ENCODE results near the gene NHS.
"Not testable (repeated sequence)": the region's sequence is repeated elsewhere in the genome, so short reads cannot be mapped to it uniquely, and the experiment has no call there.

NHS gene

DNA sequence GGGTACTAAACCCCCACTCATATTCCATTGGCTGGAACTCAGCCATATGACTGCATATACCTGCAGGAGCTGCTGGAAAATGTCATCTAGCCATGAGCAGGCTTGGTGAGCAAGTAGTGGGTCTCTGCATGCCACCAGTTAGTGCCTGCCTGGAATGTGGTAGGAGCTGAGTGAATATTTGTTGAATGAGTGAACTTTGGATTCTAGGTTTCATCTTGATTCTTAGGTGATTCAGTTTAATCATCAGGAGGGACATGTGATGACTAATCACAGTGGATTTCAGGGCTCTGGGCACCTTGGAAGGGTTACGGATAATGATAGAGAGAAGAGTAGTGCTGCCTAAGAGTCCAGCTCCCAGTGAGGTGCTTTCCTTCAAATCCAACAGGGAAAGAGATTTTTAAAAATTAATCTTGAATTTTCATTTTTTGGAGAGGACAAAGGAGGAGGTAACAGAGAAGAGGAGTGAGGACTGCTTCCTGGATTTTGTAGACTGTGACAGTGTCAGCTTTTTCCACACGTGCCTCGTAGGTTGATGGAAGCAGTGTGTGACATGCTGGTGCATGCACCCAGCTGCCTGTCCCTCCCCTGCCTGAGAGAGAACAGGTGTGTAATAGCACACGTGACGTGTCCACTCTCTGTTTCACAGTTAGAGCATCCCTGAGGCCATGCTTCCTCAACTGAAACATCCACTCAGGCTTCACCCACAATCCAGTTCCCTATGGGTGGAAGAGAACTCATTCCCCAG, 30.4 kb downstream of the NHS start:
- no peak for DNase-seq (ENCODE audit: low read depth)

DNA sequence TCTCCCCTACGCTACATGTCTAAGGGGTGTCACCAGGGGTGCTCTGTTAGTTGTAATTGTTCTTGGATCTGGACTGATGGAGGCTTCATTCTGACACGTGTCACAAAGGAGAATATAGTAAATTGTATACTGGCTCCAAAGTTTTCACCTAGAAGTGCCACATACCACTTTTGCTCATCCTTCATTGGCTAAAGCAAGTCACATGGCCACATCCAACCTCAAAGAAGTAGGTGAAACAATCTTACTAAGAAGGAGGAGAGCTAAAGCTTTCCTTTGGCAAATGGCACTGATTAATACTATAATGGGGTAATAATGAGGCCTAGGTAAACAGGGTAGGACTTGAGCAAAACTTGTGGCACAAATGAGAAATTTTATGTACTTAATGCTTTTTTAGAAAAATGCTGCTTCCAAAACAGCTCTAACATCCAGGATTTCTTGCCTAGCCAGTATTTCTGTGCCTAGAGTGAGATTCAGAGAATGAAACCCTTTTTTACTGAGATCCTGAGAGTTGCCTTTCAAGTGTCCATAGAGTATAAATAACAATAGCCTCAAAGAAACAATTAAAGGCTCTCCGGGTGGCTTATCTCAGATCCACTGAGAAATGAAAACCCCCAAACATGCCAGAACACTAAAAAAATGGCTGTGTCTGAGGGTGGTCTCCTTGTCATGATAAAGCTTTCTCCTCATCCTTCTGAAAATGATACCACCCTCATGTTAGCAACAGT, 34.7 kb downstream of the NHS start:
- DNase-seq (ENCODE audit: low read depth), result no peak

DNA sequence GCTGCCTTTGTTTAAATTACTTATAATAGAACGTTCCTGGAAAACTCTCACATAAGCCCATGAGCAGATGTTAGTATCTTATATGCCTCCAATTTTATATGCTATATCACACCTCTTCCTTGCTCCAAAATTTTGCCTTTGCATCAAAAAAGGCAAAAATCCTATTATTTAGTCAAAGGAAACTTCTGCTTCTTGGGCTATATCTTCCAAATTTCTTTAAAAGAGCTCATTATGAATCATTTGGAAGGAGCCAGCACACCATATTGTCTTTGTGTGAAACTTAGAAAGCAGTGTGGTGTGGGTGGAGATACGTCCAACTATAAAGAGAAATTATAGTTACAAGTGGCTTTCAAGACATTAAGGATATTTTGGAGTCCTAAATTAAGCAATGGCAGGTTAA, 35.7 kb downstream of the NHS start:
- DNase-seq (ENCODE audit: low read depth), result no peak

DNA sequence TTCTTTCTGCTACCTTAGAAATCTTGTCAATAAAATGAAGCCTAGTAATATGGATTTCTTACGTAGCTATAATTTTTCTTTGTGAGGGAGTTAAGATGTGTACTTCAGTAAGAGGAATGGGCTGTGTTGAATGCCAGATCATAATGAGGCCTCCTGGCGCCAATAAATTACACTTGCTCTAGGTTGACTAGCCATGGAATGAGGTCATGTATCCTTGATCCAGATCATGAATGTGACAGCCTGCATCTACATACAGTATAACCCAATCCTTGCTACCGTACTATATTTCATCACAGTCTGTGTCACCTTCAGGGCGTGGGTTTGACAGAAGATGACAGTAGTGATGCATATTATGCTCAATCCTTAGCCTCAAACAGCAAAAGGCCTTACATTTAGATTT, 36.2 kb downstream of the NHS start:
- DNase-seq (ENCODE audit: low read depth), result no peak

DNA sequence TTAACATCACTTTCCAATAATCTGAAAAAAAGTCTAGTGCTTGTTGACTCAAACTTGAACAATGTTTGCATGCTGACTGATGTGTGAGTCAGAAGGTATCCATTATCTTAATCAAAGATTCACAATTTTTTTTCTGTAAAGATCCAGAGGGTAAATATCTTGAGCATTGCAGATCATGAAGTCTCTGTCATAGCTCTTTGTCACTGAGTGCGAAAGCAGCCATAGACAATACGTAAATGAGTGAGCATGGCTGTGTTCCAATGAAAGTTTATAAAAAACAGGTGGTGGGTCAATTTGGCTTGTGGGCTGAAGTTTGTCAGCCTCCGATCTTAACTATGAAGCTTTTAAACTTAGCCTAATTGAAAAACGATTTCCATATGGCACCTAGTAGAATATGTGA, 37.7 kb downstream of the NHS start:
- no peak for DNase-seq (ENCODE audit: low read depth)

DNA sequence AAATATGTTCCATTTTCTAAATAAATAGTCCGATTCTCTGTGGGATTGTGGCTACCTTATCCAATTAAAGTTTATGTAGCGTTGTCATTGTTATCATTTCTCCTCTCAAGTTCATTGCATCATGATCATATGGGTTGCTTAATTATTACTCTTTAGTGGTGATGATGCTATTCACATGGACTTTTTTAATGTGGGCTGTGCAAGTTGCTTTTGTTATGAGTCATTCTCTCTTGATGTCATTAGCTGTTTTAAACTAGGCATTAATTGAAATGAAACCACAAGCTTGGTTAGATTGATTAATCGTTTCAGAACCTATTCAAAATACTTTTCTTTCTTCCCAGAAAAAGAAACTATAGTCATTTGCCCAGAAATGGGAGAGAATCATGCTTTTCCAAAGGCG, 38.2 kb downstream of the NHS start:
- no peak for DNase-seq (ENCODE audit: low read depth)

DNA sequence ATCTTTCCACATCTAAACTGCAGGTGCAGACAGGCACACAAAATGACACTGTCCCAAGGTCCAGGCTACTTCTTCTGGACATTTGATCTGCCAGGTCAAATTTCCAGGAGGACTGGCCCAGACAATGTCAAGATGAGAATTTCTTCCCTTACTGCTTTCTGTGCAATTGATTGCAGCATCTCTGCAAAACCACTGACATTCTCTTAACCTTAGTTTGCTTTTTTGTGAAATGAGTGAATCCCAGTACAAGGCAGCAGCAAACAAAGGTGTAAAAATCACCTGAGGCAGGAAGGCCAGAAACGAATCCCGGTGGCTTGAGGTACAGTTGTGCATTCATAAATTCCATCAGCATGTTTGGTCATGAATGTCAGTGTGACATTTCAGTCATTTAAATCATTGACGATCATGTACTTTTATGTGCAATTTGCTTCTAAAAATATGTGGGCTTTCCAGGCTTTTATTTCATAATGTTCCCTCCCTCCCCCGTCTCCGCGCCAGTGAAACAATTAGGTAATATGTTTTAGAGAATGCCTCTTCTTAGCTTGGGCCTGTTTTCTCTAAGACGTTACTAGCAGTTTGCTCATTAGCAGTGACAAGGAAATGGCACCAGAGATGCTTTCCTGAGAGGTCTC, 39.1 kb downstream of the NHS start:
- no peak for DNase-seq (ENCODE audit: low read depth)

DNA sequence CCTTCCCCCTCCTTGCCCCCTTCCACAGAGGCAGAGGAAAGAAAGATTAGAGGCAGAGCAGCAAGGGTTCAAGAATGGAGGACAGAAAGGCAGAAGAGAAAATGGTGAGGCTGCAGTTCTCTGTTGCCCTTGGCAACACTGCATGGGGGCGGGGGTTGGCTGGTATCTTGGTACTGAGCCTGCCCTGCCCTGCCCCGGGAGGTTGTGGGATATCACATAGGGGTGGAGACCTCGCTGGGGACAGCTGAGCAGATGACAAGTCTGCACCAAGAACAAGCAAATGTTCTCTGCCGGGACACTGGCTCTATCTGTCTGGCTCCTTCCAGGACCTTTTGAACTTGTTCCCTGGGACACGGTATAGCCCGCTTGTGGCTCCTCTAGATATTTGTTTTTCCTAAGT, 39.8 kb downstream of the NHS start:
- DNase-seq (ENCODE audit: low read depth), result no peak

DNA sequence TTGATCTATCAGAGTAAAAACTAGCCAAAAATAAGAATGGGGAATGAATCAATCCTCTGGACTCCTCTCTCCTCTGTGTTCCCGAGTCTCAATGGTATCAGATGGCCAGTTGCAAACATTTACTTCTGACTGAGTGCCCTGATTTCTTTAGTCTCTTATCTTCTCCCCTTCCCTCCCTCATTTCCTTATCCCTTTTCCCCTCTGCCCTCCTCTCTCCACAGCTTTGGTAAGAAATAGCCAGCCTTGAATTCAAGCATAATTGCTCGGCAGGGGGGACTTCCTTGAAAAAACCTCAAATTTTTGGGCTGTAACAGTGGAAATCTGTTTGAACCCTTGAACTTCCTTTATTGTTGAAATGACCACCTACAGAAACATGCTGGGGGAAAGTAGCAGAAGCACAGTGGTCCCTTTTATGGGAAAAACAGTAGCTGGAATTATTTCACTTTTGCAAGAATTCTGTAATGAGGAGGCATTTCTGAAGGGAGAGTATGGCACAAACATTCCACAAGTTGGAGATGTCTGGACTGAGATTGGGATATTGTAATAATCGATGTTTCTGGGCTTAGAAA, 40.3 kb downstream of the NHS start:
- no peak for DNase-seq (ENCODE audit: low read depth)

DNA sequence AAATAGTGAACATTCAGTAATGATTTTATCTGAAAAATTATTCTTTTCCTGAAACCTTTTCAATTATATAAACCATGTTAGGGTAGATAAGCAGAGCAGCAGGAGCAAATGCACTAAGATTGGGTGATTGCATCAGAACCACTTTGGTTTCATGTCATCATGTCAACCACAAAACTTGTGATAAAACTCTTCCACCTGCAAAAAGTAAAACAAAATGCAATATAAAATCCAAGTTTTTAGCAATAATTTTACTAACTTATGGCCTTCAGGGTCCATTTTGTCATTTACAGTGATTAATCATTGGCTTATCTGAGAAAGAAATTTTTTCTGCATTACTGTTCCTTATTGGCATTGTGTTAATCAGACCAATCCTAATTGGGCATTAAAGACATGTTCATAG, 42.4 kb downstream of the NHS start:
- DNase-seq (ENCODE audit: low read depth), result no peak

DNA sequence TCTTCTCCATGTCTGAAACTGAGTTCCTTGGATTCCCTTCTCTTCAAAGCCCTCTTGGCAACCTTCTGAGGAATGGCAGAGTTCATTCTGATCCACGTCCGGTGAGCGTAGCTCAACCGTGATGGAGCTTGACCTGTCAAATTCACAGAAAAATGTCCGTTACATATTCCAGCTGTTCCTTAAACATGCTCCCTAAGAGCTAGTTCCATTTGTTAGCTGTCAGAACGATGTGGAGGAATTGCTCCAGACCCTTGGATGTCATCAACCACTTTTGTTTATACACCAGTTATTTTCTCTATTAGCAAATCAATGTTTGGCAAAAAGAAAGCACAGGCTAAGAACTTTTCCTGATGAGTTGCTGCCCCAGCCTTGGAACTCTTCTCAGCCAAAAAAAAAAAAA, 50.1 kb downstream of the NHS start:
- no peak for DNase-seq (ENCODE audit: low read depth)

DNA sequence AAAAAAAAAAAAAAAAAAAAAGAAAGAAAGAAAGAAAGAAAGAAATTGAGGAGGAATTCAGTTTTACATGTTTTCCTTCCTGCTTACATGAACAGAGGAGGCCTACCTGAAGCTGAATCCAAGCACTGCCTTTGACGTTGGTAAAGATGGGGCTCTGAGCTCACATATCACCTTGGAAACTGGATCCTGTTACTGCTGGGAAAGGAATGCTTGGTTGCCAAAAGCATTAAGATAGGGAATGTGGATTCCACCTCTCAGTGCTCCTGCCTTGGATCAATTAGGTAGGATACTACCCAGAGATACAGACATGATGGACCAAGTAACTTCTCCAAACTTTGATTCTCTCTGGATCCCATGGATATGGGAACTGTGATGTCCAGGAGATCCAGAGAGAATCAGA, 50.6 kb downstream of the NHS start:
- no peak for DNase-seq (ENCODE audit: low read depth)

DNA sequence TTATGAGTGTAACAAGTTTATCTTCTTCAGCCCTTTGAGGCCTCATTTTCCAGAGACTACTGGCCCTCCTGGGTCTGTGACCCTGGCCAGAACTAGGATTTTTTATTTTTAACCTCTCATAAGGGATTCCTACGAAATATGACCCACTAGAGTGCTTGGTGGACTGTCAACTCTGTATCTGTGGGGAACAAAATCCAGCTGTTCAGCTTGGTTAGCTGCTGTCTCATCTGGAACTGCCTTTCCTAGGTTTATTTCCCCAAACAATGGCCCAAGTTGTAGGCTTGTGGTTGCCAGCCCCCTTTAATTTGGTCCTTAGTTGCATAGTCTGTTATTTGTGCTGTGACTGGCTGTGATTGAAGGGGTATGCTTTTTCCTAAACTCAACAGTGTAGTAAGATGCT, 56.2 kb downstream of the NHS start:
- no peak for DNase-seq (ENCODE audit: low read depth)

DNA sequence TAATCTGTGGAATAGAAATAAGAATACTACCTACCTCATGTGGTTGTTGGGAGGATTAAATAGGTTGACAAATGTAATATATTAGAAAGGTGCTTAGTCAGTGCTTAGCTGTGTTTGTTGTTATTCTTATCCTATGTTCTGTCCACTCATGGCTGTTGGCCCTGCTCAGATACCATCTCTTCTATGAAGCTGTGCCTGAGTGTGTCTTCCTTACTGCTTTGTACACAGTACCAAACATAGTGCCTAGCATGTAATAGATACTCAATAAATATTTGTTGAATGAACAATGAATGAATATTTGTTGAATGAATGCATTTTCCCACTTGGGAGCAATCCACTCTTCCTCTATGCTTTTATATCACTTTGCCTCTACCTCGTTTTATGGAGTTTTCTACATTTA, 57.2 kb downstream of the NHS start:
- DNase-seq (ENCODE audit: low read depth), result no peak

DNA sequence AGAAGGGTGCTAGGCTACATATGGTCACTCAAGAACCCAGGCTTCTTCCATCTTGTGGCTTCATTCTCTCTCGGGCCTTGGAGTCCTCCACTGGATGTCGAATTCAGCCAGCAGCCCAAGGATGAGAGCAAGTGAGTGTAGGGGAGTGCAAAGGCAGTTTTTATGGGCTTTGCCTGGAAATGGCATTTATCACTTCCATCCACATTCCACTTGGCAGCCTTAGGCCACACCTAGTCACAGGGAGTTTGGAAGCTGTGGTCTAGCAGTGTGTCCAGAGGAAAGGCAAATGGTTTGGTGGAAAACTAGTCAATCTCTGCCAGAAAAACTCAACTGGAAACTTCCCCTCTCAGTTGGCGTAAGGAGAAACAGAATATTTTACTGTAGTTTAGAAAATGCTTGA, 59.0 kb downstream of the NHS start:
- DNase-seq (ENCODE audit: low read depth), result no peak

DNA sequence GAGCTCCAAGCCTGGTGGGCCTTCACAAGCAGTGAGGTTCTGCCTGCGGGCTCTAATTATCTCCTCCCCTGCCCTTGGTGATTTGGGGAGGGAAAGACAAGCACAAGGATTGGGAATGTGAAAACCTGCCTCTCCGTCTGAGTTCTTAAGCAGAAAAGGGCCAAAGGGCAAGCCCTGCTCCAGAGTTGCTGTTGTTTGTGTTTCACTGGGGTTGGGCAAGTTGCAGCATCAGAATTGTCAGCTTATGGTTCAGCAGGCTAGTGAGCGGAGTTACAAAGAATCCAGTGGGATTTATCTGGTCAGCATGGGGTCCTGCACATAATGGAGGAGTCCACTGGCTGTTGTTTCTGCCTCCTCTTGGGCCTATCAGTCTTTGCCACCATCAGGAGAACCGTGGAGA, 60.5 kb downstream of the NHS start:
- no peak for DNase-seq (ENCODE audit: low read depth)

DNA sequence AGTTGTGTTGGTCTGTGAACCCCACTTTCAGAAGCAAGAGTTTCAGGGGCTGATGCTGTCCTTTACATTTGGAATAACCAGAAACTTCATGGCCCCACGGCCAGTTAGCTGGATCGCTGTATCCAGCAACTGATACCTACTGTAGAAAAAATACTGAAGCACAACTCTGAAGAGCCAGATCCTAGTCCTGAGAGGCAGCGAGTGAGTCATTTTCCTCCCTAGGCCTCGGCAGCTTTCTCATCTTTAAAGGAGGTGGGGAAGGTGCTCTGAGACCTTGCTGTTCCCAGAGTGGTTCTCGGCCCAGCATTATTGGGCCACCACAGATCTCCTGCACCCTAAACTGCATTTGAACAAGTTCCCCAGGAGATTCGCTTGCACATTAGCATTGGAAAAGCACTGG, 63.2 kb downstream of the NHS start:
- no peak for DNase-seq (ENCODE audit: low read depth)

DNA sequence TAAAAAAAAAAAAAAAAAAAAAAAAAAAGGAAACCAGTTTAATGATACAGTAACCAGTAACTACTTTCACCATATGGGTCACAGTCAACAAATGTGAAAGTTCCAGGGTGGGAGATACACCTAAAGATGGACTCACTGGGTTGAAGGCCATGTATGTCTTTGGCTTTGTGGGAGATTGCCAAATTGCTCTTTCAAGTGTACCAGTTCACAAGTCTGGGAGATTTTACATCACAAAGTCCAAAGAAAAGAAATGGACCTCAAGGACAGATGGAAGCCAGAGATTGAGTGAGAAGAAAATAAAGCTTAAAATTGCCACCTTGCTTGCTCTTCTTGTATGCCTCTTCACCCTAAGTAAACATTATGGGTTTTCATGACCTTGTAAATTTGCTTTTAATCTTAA, 65.3 kb downstream of the NHS start:
- no peak for DNase-seq (ENCODE audit: low read depth)

DNA sequence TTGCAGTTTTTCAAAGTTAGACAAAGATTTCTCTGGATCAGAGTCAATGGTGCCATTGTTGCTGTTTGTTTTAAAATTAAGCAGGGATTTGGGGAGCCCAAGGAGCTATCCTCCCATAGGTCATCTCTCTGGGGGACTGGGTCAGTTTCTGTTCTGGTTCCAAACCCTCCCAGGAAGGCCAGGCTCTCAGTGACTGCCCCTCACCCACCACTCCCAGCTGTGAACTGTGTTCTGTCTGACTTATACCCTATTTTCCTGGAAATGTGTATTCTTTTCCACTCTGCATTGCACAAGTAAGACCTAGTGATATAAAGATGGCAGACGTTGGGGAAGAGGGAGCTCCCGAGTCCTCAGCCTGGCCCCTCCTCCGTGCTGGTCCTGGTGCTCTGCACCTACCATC, 65.8 kb downstream of the NHS start:
- DNase-seq (ENCODE audit: low read depth), result no peak

DNA sequence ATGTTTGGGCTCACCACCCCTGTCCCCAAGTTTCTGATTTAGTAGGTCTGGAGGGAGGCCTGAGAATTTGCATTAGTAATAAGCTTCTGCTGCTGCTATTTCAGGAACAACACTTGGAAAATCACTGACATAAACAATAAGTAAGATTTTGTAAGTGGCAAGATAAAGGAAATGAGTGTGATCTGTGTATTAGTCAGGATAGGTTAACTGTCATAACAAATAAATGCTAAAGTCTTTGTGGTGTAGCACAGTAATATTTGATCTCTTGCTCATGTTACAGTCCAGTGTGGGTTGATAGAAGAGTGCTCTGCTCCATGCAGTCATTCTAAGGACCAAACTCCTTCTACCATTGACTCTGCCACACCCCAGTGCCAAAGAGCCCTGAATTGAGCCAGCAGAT, 67.0 kb downstream of the NHS start:
- DNase-seq (ENCODE audit: low read depth), result no peak

DNA sequence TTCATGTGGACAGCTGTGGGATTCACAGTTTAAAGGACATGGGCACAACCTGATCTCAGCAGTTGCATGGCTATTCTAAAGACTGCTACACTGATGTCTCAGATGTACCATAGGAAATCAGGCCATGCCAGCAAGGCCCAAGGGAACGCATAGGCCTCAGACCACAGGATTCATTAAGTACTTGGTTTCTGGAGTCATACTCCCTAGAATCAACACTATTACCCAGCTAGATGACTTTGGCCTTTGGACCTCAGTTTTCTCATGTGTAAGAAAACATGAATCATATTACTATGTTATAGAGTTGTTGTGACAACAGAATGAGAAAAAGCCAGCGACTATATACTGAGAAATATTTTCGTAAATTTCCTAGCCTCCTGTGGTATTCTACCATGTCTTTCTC, 67.9 kb downstream of the NHS start:
- no peak for DNase-seq (ENCODE audit: low read depth)

DNA sequence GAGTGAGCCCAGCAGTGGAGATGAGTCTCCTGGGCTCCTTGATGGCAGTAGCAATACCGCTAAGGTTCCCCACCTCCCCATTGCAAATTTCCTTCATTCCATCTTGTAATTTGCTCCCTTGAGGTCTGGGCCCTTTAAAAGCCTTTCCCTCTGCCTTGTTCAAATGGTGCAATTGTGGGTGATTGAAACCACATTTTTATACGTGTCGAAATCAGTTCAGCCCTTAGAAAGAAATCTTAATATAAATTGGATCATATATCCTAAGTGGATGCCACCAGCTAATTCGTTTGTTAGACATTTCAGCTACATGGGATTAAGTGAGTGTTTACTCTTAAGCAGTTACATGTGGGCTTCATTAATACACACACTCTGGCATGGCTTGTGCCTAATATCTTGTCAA, 68.6 kb downstream of the NHS start:
- no peak for DNase-seq (ENCODE audit: low read depth)

DNA sequence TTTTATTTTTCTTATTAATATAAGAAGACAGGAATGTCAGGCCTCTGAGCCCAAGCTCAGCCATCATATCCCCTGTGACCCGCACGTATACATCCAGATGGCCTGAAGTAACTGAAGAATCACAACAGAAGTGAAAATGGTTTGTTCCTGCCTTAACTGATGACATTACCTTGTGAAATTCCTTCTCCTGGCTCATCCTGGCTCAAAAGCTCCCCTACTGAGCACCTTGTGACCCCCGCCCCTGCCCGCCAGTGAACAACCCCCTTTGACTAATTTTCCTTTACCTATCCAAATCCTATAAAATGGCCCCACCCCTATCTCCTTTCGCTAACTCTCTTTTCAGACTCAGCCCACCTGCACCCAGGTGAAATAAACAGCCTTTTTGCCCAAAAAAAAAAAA, 71.3 kb downstream of the NHS start:
- DNase-seq (ENCODE audit: low read depth), result not testable (repeated sequence)

Measured in stimulated activated CD8-positive, alpha-beta memory T cell treated with anti-CD3 and anti-CD28 coated beads, Interleukin-12 subunit alpha, Interleukin-12 subunit beta, amount 100 ng/mL, for 1 hour (primary cell).